SU-DHL-6 (cell line): ENCODE data around the gene TXNL1.

Source experiments
- EZH2phosphoT487 ChIP-seq: fragments of 200-600 bp; sonication (generic), shearing (Covaris generic); conservative IDR thresholded peaks from 2 replicates; pipeline ENCODE4 v1.6.1; 2018; ENCODE audit warnings: mild to moderate bottlenecking, antibody characterized with exemption, low read length, moderate library complexity, mixed read lengths
- TF ChIP-seq, protein P1 (sequence below): fragments of 200-600 bp; sonication (generic); IDR thresholded peaks from one replicate; pipeline ENCODE4 v1.5.1; 2017; ENCODE audit warnings: antibody characterized with exemption, mild to moderate bottlenecking, low read length, moderate library complexity; ENCODE audit not compliant: insufficient read depth, poor library complexity, severe bottlenecking

- TF ChIP-seq, protein P1, sequence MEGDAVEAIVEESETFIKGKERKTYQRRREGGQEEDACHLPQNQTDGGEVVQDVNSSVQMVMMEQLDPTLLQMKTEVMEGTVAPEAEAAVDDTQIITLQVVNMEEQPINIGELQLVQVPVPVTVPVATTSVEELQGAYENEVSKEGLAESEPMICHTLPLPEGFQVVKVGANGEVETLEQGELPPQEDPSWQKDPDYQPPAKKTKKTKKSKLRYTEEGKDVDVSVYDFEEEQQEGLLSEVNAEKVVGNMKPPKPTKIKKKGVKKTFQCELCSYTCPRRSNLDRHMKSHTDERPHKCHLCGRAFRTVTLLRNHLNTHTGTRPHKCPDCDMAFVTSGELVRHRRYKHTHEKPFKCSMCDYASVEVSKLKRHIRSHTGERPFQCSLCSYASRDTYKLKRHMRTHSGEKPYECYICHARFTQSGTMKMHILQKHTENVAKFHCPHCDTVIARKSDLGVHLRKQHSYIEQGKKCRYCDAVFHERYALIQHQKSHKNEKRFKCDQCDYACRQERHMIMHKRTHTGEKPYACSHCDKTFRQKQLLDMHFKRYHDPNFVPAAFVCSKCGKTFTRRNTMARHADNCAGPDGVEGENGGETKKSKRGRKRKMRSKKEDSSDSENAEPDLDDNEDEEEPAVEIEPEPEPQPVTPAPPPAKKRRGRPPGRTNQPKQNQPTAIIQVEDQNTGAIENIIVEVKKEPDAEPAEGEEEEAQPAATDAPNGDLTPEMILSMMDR, result no peak
- no peak for TF ChIP-seq EZH2phosphoT487
These were observed 69.0 kb downstream of the TXNL1 start for GRCh38 chr18:56569416-56569815.
